ENCODE measurements around the gene SRSF3.
"Not testable (repeated sequence)": the region's sequence is repeated elsewhere in the genome, so short reads cannot be mapped to it uniquely, and the experiment has no call there.

Gene SRSF3

GRCh38 chr6:36559011-36559793, 35.0 kb upstream of the SRSF3 start:
- H3K27me3 ChIP-seq (ENCODE audit: control insufficient read depth, insufficient read depth, low read length), result no peaks in the 10 kb centered on the region
- H3K36me3 ChIP-seq (ENCODE audit: control insufficient read depth, insufficient read depth, low read length), result no peaks in the 10 kb centered on the region
- no peak overlapping the region for H3K4me3 ChIP-seq (ENCODE audit: low read depth, low read length)
- H3K9me3 ChIP-seq (ENCODE audit: control insufficient read depth, insufficient read depth, low read depth, low read length), result no peaks in the 10 kb centered on the region
- H3K4me1 ChIP-seq (ENCODE audit: control insufficient read depth, insufficient read depth, low read length), result no peaks in the 10 kb centered on the region
- H3K27ac ChIP-seq (ENCODE audit: low read depth, low read length), result no peak overlapping the region
- no peak overlapping the region for H3K9ac ChIP-seq (ENCODE audit: low read length)

- Histone ChIP-seq H3K9ac (ENCODE audit: low read length) (no peak overlapping the region), H3K27me3 (ENCODE audit: control insufficient read depth, insufficient read depth, low read length) (no peaks in the 10 kb centered on the region), H3K36me3 (ENCODE audit: control insufficient read depth, insufficient read depth, low read length) (no peaks in the 10 kb centered on the region), H3K4me3 (ENCODE audit: low read depth, low read length) (no peak overlapping the region), H3K27ac (ENCODE audit: low read depth, low read length) (no peak overlapping the region), H3K4me1 (ENCODE audit: control insufficient read depth, insufficient read depth, low read length) (no peaks in the 10 kb centered on the region), H3K9me3 (ENCODE audit: control insufficient read depth, insufficient read depth, low read depth, low read length) (no peaks in the 10 kb centered on the region)
Measured at GRCh38 chr6:36560822-36561221, 33.3 kb upstream of the SRSF3 start.

GRCh38 chr6:36563237-36563927, 30.8 kb upstream of the SRSF3 start:
- Histone ChIP-seq H3K27ac (ENCODE audit: low read depth, low read length) (no peak overlapping the region), H3K9ac (ENCODE audit: low read length) (no peak overlapping the region), H3K4me1 (ENCODE audit: control insufficient read depth, insufficient read depth, low read length) (no peaks in the 10 kb centered on the region), H3K27me3 (ENCODE audit: control insufficient read depth, insufficient read depth, low read length) (no peaks in the 10 kb centered on the region), H3K36me3 (ENCODE audit: control insufficient read depth, insufficient read depth, low read length) (no peaks in the 10 kb centered on the region), H3K4me3 (ENCODE audit: low read depth, low read length) (no peak overlapping the region), H3K9me3 (ENCODE audit: control insufficient read depth, insufficient read depth, low read depth, low read length) (no peaks in the 10 kb centered on the region)

- H3K4me3 ChIP-seq (ENCODE audit: low read depth, low read length), result no peak overlapping the region
- H3K27ac ChIP-seq (ENCODE audit: low read depth, low read length), result no peak overlapping the region
- no peaks in the 10 kb centered on the region for H3K4me1 ChIP-seq (ENCODE audit: control insufficient read depth, insufficient read depth, low read length)
- no peak overlapping the region for H3K9ac ChIP-seq (ENCODE audit: low read length)
- no peaks in the 10 kb centered on the region for H3K9me3 ChIP-seq (ENCODE audit: control insufficient read depth, insufficient read depth, low read depth, low read length)
- H3K36me3 ChIP-seq (ENCODE audit: control insufficient read depth, insufficient read depth, low read length), result no peaks in the 10 kb centered on the region
- H3K27me3 ChIP-seq (ENCODE audit: control insufficient read depth, insufficient read depth, low read length), result no peaks in the 10 kb centered on the region
Measured at GRCh38 chr6:36563928-36564284, 30.3 kb upstream of the SRSF3 start.

GRCh38 chr6:36566418-36566905, 27.7 kb upstream of the SRSF3 start:
- Histone ChIP-seq H3K4me3 (ENCODE audit: low read depth, low read length) (no peak overlapping the region), H3K27ac (ENCODE audit: low read depth, low read length) (no peak overlapping the region), H3K27me3 (ENCODE audit: control insufficient read depth, insufficient read depth, low read length) (no peaks in the 10 kb centered on the region), H3K4me1 (ENCODE audit: control insufficient read depth, insufficient read depth, low read length) (no peaks in the 10 kb centered on the region), H3K9ac (ENCODE audit: low read length) (no peak overlapping the region), H3K36me3 (ENCODE audit: control insufficient read depth, insufficient read depth, low read length) (no peaks in the 10 kb centered on the region), H3K9me3 (ENCODE audit: control insufficient read depth, insufficient read depth, low read depth, low read length) (no peaks in the 10 kb centered on the region)

- Histone ChIP-seq H3K4me3 (ENCODE audit: low read depth, low read length) (no peak overlapping the region), H3K27ac (ENCODE audit: low read depth, low read length) (no peak overlapping the region), H3K9ac (ENCODE audit: low read length) (no peak overlapping the region), H3K27me3 (ENCODE audit: control insufficient read depth, insufficient read depth, low read length) (no peaks in the 10 kb centered on the region), H3K4me1 (ENCODE audit: control insufficient read depth, insufficient read depth, low read length) (no peaks in the 10 kb centered on the region), H3K9me3 (ENCODE audit: control insufficient read depth, insufficient read depth, low read depth, low read length) (no peaks in the 10 kb centered on the region), H3K36me3 (ENCODE audit: control insufficient read depth, insufficient read depth, low read length) (no peaks in the 10 kb centered on the region)
Measured at GRCh38 chr6:36570264-36570663, 23.9 kb upstream of the SRSF3 start.

- H3K36me3 ChIP-seq (ENCODE audit: control insufficient read depth, insufficient read depth, low read length), result no peaks in the 10 kb centered on the region
- no peaks in the 10 kb centered on the region for H3K9me3 ChIP-seq (ENCODE audit: control insufficient read depth, insufficient read depth, low read depth, low read length)
- no peak overlapping the region for H3K9ac ChIP-seq (ENCODE audit: low read length)
- H3K4me3 ChIP-seq (ENCODE audit: low read depth, low read length), result no peak overlapping the region
- no peak overlapping the region for H3K27ac ChIP-seq (ENCODE audit: low read depth, low read length)
- no peaks in the 10 kb centered on the region for H3K27me3 ChIP-seq (ENCODE audit: control insufficient read depth, insufficient read depth, low read length)
- H3K4me1 ChIP-seq (ENCODE audit: control insufficient read depth, insufficient read depth, low read length), result no peaks in the 10 kb centered on the region
Measured at GRCh38 chr6:36571122-36572043, 22.8 kb upstream of the SRSF3 start.

- not testable (repeated sequence) for H3K4me1 ChIP-seq (ENCODE audit: control insufficient read depth, insufficient read depth, low read length); H3K4me3 ChIP-seq (ENCODE audit: low read depth, low read length); H3K36me3 ChIP-seq (ENCODE audit: control insufficient read depth, insufficient read depth, low read length); H3K27me3 ChIP-seq (ENCODE audit: control insufficient read depth, insufficient read depth, low read length); H3K9me3 ChIP-seq (ENCODE audit: control insufficient read depth, insufficient read depth, low read depth, low read length); H3K9ac ChIP-seq (ENCODE audit: low read length); H3K27ac ChIP-seq (ENCODE audit: low read depth, low read length)
Measured at GRCh38 chr6:36572353-36573311, 21.5 kb upstream of the SRSF3 start.

- no peaks in the 10 kb centered on the region for H3K27me3 ChIP-seq (ENCODE audit: control insufficient read depth, insufficient read depth, low read length)
- no peak overlapping the region for H3K27ac ChIP-seq (ENCODE audit: low read depth, low read length)
- H3K9ac ChIP-seq (ENCODE audit: low read length), result no peak overlapping the region
- H3K4me1 ChIP-seq (ENCODE audit: control insufficient read depth, insufficient read depth, low read length), result peaks cover 3% of the 10 kb centered on the region
- H3K4me3 ChIP-seq (ENCODE audit: low read depth, low read length), result no peak overlapping the region
- no peaks in the 10 kb centered on the region for H3K9me3 ChIP-seq (ENCODE audit: control insufficient read depth, insufficient read depth, low read depth, low read length)
- no peaks in the 10 kb centered on the region for H3K36me3 ChIP-seq (ENCODE audit: control insufficient read depth, insufficient read depth, low read length)
Measured at GRCh38 chr6:36574679-36575078, 19.5 kb upstream of the SRSF3 start.

GRCh38 chr6:36576578-36576977, 17.6 kb upstream of the SRSF3 start:
- Histone ChIP-seq H3K9me3 (ENCODE audit: control insufficient read depth, insufficient read depth, low read depth, low read length) (no peaks in the 10 kb centered on the region), H3K27ac (ENCODE audit: low read depth, low read length) (no peak overlapping the region), H3K4me1 (ENCODE audit: control insufficient read depth, insufficient read depth, low read length) (peaks cover 7% of the 10 kb centered on the region), H3K4me3 (ENCODE audit: low read depth, low read length) (no peak overlapping the region), H3K27me3 (ENCODE audit: control insufficient read depth, insufficient read depth, low read length) (no peaks in the 10 kb centered on the region), H3K36me3 (ENCODE audit: control insufficient read depth, insufficient read depth, low read length) (no peaks in the 10 kb centered on the region), H3K9ac (ENCODE audit: low read length) (no peak overlapping the region)

All from HUES6 (cell line).